ENCODE results near the gene RABGAP1.

Gene RABGAP1

DNA sequence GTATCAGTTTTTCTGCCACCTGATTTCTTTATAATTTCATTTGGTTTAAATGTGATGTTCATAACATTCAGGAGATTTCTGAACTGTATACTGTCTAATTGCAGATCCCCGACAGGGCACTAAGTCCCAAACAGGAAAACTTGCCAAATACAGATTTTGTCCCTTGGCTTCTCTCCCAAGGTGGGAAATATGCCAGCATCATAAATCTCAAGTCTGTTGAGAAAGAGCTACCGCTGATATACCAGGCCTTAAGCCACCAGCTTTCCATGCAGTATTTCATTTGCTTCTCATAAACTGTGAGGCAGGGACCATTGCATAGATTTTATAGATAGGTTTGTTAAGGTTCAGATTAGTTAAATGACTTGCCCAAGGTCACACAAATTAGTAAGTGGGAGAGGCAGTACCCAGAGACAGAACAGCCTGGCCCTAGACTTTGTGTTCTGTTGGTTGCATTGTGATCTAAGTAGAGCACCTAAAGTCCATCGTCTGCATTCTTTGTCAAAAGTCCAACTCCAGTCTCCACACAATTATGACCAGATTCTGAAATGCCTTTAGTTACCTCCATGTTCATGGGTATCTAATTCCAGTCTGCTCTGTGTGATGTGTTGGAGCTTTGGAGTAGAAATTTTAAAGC, 108.9 kb downstream of the RABGAP1 start:
- no peak for DNase-seq (ENCODE audit: low spot score)

- no peak for DNase-seq (ENCODE audit: low spot score)
Measured at GRCh38 chr9:123053046-123053445, 112.2 kb downstream of the RABGAP1 start.

DNA sequence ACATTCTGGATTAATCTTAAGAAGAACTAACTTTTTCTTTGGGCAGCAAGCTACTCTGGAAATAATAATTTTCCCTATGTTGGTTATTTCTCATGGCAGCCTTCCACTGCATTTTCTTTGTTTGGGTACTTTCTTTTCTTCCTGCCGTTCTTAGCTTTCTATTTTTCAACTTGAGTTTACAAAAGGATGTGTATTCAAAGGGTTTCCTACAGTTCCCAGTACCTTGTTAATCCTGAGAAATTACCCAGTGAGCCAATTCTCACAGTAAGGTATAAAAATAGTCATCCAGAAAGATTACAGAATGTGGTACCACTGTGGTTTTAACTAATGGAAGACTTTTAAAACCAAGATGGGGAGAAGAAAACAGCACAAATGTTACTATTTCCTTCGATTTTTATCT, 112.9 kb downstream of the RABGAP1 start:
- DNase-seq (ENCODE audit: low spot score), result no peak

- DNase-seq (ENCODE audit: low spot score), result no peak
Measured at GRCh38 chr9:123058834-123059233, 118.0 kb downstream of the RABGAP1 start.

DNA sequence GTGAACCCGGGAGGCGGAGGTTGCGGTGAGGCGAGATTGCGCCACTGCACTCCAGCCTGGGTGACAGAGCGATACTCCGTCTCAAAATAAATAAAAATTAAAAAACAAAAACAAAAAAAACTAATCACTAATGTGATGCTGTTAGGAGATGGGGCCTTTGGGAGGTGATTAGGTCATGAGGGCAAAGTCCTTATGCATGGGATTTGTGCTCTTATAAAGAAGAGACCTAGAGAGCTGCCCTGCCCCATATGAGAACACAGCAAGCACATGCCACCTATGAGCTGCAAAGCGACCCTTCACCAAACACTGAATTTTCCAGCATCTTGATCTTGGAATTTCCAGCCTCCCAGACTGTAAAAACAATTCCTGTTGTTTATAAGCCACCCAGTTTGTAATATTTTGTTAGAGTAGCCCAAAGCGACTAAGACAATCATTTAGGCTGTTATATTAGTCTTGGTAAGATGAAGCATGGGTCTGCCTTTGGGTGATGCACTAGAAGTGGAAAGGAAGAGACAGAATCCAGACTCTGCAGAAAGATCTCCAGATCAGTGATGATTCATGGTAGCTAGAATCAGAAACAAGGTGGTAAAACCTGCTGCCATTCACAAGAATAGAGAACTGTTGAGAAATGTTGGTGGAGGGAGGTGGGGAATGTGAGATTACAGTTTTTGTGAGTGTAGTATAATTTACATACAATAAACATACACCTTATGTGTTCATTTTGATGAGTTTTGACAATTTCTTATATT, 118.8 kb downstream of the RABGAP1 start:
- no peak for DNase-seq (ENCODE audit: low spot score)

DNA sequence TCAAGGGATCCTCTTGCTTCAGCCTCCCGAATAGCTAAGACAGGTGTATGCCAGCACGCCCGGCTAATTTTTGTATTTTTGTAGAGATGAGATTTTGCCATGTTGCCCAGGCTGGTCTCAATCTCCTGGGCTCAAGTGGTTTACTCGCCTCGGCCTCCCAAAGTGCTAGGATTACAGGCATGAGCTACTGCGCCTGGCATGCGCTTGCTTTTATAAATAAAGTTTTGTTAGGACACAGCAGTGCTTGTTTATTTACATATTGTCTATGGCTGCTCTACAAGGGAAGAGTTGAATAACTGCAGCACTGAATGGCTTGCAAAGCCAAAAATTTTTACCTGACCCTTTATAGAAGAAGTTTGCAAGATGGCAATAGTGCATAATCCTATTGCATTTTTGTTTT, 120.4 kb downstream of the RABGAP1 start:
- DNase-seq (ENCODE audit: low spot score), result no peak

- no peak for DNase-seq (ENCODE audit: low spot score)
Measured at GRCh38 chr9:123062351-123063176, 121.7 kb downstream of the RABGAP1 start.

DNA sequence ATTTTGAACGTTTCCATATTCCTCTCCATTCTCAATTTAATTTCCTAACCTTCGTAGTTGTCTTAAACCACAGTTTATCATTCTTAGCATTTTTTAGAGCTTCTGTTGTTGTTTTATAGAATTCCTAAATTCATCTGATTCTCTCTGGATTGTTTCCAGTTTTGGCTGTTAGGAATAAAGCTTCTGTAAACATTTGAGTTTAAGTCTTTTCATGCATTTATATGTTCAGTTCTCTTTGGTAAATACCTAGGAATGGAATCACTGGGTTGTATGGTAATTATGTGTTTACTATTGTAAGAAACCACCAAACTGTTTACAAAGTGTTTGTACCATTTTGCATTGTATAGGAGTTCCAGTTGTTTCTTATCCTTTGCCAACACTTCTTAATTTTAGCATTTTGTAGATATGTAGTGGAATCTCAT, 122.4 kb downstream of the RABGAP1 start:
- no peak for DNase-seq (ENCODE audit: low spot score)

DNA sequence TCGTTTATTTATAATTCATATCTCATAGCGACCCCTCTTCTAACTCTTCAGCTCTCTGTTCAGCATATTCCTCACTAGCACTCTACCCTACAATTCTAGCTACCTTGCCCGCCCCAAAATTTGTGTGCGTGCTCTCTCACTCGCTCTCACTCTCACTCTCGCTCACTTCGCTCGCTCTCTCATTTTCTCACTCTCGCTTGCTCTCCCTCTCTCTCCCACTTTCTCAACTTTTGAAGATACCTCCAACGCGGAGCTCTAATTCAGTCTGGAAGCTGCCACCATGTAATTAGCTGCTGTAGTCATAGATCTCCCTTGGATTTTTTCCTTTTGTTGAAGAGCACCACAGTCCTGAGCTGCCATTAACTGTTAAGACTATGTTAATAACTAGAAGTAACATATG, 123.1 kb downstream of the RABGAP1 start:
- no peak for DNase-seq (ENCODE audit: low spot score)

DNA sequence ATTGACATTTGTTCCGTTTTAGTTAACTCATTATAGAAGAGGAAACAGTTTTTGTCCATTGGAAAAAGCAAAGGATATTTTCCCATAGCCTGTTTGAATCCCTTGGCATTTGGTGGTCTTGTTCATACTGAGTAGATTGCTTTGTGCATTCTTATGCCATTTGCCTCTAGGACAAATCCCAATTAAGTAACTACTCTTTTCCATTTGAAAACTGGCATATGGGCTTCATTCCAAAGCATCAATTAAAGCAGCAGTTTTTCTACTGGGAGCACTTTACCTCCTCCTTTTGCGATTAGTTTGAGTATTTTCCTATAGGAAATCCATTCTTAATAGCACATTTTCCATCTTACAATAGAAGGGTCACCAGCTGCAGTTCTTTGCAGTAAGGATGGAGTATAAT, 123.9 kb downstream of the RABGAP1 start:
- DNase-seq (ENCODE audit: low spot score), result no peak

DNA sequence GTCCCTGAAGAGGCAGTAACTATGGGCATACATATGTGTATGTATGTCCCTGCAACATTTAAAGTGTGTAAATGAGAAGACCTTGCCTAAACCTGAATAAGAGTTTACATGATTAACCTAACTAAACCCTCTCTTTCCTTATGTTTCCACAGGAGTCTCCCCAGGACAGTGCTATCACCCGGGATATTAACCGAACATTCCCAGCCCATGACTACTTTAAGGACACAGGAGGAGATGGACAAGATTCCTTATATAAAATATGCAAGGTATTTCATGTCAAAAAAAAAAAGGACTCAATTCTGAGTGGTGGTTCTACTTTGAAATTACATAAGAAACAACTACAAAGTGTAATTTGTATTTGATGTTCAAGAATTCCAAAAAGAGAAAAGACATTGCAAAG, 124.4 kb downstream of the RABGAP1 start:
- DNase-seq (ENCODE audit: low spot score), result no peak

DNA sequence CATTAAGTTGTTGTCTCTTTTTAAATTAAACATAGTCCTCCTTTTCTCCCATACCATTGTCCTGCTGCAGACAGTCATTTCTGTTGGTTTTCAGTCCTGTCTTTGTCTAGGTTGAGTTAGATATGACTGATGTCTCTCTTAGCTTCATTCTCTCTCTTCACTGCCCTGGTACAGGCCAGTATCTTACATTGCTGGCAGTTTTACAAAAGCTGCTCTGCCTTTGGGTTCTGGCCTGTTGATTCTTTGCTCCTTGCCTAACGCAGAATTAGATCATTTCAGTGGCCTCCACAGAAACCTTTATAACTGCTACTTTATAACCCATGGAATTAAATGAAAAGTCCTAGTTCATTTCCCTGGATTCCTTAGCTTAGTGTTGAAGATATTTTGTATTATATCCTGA, 126.3 kb downstream of the RABGAP1 start:
- no peak for DNase-seq (ENCODE audit: low spot score)

- DNase-seq (ENCODE audit: low spot score), result no peak
Measured at GRCh38 chr9:123069010-123069481, 128.2 kb downstream of the RABGAP1 start.

DNA sequence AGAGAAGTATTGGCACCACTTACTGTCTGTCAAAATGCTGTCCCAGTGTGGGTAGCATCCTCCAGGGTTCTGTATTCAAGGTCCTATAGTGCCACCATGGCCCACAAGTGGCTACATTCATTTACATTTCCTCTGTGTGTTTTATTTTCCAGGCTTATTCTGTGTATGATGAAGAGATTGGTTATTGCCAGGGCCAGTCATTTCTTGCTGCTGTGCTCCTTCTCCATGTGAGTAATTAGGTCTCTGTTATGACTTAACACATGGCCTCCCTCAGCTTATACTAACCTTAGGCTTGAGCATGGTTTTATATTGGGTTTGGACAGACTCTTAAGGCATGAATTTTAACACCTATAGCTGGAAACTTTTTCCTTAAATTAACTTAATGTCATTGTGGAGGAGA, 129.4 kb downstream of the RABGAP1 start:
- no peak for DNase-seq (ENCODE audit: low spot score)

GRCh38 chr9:123072407-123072995, 131.7 kb downstream of the RABGAP1 start:
- no peak for DNase-seq (ENCODE audit: low spot score)

DNA sequence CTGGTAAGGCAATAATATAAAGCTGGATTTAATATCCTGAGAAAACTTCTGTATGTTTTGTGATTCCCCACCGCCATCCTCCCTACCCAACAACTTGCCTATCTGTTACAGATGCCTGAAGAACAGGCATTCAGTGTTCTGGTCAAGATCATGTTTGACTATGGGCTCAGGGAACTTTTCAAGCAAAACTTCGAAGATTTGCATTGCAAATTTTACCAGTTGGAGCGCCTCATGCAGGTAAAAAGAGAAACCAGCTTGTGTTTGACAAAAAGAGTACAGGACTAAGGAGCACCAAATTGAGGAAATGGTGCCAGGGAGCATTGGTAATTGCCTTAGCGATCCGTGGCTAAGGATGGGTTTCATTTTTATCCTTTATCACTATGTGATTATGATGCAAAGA, 132.6 kb downstream of the RABGAP1 start:
- DNase-seq (ENCODE audit: low spot score), result no peak

DNA sequence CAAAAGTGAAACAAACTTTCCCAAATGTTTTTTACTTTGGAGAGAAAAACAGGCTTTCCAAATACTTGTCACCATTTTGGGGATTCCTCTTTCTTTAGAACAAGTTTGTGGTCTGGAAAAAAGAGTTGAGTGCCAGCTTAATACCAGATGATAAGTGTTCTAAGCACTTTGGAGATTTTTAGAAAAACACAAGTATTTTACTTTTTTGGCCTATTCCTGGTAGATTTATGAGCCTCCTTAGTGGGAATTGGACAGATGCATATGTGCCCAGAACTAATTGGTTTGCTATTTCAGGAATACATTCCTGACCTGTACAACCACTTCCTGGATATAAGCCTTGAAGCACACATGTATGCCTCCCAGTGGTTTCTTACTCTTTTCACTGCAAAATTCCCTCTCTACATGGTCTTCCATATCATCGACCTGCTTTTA, 133.2 kb downstream of the RABGAP1 start:
- DNase-seq (ENCODE audit: low spot score), result no peak

- DNase-seq (ENCODE audit: low spot score), result no peak
Measured at GRCh38 chr9:123074628-123075027, 133.8 kb downstream of the RABGAP1 start.

DNA sequence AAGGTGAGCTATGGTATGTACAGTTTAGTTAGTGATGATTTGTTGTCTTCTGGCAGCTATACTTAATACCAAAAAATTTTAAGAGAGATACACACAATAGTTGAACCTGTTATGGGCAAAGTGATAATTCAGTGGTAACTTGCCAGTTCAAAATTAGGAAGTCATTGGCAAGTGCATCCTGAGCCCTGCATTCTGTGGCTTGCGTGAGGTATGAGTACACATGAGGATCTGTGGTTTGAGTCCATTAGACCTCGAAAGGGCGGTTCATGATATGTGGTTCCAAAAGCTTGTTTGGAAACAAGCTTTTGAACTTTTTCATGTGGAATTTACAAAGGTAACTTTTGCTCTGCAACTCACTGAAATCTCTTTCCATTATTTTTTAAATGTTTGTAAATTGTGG, 139.6 kb downstream of the RABGAP1 start:
- DNase-seq (ENCODE audit: low spot score), result no peak

GRCh38 chr9:123081824-123082223, 141.0 kb downstream of the RABGAP1 start:
- no peak for DNase-seq (ENCODE audit: low spot score)

GRCh38 chr9:123083680-123084079, 142.9 kb downstream of the RABGAP1 start:
- DNase-seq (ENCODE audit: low spot score), result no peak

- DNase-seq (ENCODE audit: low spot score), result no peak
Measured at GRCh38 chr9:123084256-123084655, 143.4 kb downstream of the RABGAP1 start.

All from CD4-positive, alpha-beta T cell treated with Interleukin-6 at 100 ng/mL for 8 hours (primary cell).